Nucleus accumbens (tissue), 56 donors: Measurements from ENCODE around the gene SLC6A11.

ENCODE experiments used
- DNase-seq, 56 donors: peaks; one replicate each; lab custom pipeline; 2025; lab: John Stamatoyannopoulos, UW

The SLC6A11 gene

GRCh38 chr3:10926811-10927521 is 110.9 kb downstream of the SLC6A11 start:
- no peak for DNase-seq

- no peak for DNase-seq
Observed at GRCh38 chr3:10927551-10927950, 111.5 kb downstream of the SLC6A11 start.

- DNase-seq = no peak
Observed at GRCh38 chr3:10928407-10928960, 112.5 kb downstream of the SLC6A11 start.

GRCh38 chr3:10928961-10929471 is 113.0 kb downstream of the SLC6A11 start:
- DNase-seq = no peak

GRCh38 chr3:10929978-10930665 is 114.1 kb downstream of the SLC6A11 start:
- DNase-seq = no peak

GRCh38 chr3:10930666-10931040 is 114.6 kb downstream of the SLC6A11 start:
- no peak for DNase-seq

GRCh38 chr3:10932596-10932995 is 116.6 kb downstream of the SLC6A11 start:
- DNase-seq = no peak

GRCh38 chr3:10933021-10933420 is 117.0 kb downstream of the SLC6A11 start:
- no peak for DNase-seq

GRCh38 chr3:10933470-10933804 is 117.4 kb downstream of the SLC6A11 start:
- no peak for DNase-seq

GRCh38 chr3:10933805-10934481 is 117.9 kb downstream of the SLC6A11 start:
- no peak for DNase-seq

GRCh38 chr3:10935028-10935427 is 119.0 kb downstream of the SLC6A11 start:
- no peak for DNase-seq

GRCh38 chr3:10935846-10936631 is 120.0 kb downstream of the SLC6A11 start:
- DNase-seq = no peak

GRCh38 chr3:10936686-10937085 is 120.7 kb downstream of the SLC6A11 start:
- no peak for DNase-seq

- DNase-seq = no peak
Observed at GRCh38 chr3:10937141-10937825, 121.3 kb downstream of the SLC6A11 start.

- DNase-seq = no peak
Observed at GRCh38 chr3:10939556-10939955, 123.5 kb downstream of the SLC6A11 start.

- DNase-seq = no peak
Observed at GRCh38 chr3:10940106-10940505, 124.1 kb downstream of the SLC6A11 start.

- peak in 5 of 56 donors; percentile 23 to 35 (median 26) for DNase-seq
Observed at GRCh38 chr3:10941972-10942371, 125.9 kb downstream of the SLC6A11 start.

- DNase-seq = no peak
Observed at GRCh38 chr3:10942690-10943205, 126.7 kb downstream of the SLC6A11 start.

- DNase-seq = no peak
Observed at GRCh38 chr3:10944866-10945265, 128.8 kb downstream of the SLC6A11 start.
